ENCODE results near the gene USH1C. TPM values are rescaled to one million over a fixed set of nuclear protein-coding genes. Genes with fewer than 3 reads are reported as not detected.

Gene USH1C
- total RNA-seq, 1 donor: not detected

DNA sequence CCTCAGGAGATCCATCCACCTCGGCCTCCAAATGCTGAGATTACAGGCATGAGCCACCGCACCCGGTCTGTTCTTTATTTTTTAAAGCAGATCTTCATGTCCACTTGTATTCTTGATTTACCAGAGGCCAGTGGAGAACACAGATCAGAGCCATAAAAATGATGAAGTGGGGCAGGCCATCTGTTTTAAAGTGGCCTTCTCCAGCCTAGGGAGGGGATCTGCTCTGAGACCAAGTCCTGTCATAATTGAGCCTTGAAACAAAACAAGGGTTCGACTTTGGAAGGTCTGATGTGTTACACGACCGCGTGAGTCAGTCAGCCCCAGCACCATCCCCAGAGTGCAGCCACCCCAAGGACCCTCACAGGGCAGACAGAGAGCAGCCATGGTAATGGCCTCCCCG lies 95.1 kb downstream of the USH1C start:
- TF ChIP-seq CTCF (IDR thresholded peaks at IDR 0.05; ENCODE audit: insufficient read depth, low read depth, low read length): no peak
- no peak overlapping the region for H3K4me3 ChIP-seq (ENCODE audit: low read depth, low read length)
- DNase-seq (ENCODE audit: low read depth): no peak

DNA sequence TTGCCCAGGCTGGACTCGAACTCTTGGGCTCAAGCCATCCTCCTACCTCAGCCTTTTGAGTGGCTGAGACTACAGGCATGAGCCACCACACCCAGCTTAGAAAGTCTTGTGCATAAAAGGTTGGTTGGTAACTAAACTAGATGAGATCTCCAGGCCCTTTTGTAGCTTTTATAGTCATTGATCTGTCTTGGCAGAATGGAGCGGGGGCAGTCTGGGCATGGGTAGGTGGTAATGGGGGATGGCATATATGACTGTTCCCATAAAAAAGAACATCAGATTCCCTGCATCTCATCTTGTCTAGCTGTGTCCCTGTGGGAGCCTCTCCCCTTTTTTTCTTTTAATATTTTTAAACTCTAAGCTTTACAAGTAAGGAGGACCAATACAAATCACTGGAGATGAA lies 97.7 kb downstream of the USH1C start:
- no peak for DNase-seq (ENCODE audit: low read depth)
- TF ChIP-seq CTCF (IDR thresholded peaks at IDR 0.05; ENCODE audit: insufficient read depth, low read depth, low read length): no peak
- no peak overlapping the region for H3K4me3 ChIP-seq (ENCODE audit: low read depth, low read length)

DNA sequence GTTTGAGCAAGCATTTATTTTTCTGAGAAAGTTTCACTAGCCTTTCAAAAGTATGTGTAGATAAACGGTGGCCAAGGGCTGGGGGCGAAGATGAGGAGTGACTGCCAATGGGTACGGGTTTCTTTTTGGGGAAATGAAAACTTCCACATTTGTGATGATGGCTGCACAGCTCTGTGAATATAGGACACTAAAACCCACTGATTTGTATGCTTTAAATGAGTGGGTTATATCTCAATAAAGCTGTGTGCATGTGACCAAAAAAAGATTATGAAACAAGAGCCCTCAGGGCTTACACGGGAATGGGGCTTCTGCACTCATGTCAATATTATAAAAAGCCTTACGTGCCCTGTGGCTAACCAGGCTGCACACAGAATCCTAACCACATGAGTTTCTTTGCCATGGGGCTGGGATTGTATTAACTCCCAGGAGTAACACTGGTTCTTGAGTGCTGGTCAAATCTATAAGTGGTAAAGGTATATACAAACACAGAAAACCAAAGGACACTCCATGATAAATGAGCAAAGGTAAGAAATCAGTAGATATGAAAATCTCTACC lies 98.9 kb downstream of the USH1C start:
- H3K4me3 ChIP-seq (ENCODE audit: low read depth, low read length): no peak overlapping the region
- no peak for DNase-seq (ENCODE audit: low read depth)
- TF ChIP-seq CTCF (IDR thresholded peaks at IDR 0.05; ENCODE audit: insufficient read depth, low read depth, low read length): no peak

DNA sequence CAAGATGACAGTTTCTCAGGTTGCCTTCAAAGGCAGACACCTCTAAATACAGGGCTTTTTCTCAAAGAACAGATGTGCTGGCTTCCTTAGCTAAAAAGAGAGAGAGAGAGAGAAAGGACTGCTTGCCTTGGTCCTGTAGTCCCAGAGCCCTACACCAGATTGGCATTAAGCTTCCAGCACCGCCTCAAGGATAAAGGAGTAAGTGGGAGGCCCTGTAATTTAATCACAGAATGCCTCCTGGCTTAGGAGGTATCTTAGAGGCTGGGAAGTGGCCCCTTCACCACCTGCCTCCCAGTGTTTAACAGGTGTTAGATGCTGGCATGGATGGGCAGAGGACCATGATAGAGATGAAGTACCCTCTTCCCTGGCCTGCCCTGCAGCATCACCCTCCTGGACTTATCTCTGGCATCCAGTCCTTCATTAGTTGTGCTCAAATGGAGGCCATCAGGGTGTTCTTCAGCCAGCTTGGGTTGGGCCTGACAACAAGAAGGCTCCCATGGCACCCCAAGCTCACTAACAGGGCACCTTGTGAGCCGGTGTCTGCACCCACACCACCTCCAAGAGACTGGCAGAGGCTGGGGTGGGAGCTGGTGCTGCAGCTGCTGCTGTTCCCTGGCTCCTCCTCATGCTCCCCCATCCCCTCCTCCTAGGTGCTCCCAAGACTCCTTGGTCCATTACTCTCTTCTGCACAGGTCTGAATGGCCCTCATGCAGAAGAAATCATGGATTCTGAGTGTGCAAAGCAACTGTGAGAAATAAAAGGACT lies 100.1 kb downstream of the USH1C start:
- TF ChIP-seq CTCF (IDR thresholded peaks at IDR 0.05; ENCODE audit: insufficient read depth, low read depth, low read length): no peak
- no peak overlapping the region for H3K4me3 ChIP-seq (ENCODE audit: low read depth, low read length)
- no peak for DNase-seq (ENCODE audit: low read depth)

Other genes starting within 250 kb of the USH1C start
- gene NCR3LG1, start 192.6 kb downstream of the USH1C start, total RNA-seq: 14.7 and 16.8 TPM in 2 replicates
- not detected in 2 replicates for gene KCNJ11, start 155.8 kb downstream of the USH1C start, total RNA-seq
- gene ABCC8, start 67.6 kb downstream of the USH1C start, total RNA-seq: not detected in 2 replicates
- not detected in 2 replicates for gene OTOG, start 2.8 kb upstream of the USH1C start, total RNA-seq
- under 0.01 TPM in 1 of 2 replicates, not detected in the other for gene MYOD1, start 175.2 kb upstream of the USH1C start, total RNA-seq
- 0.64 TPM in 1 of 2 replicates, not detected in the other for gene KCNC1, start 190.4 kb upstream of the USH1C start, total RNA-seq